HG02623 (cell line): ENCODE data around the gene RELN.

Source experiments
- ATAC-seq: cut with Tn5 transposase; IDR thresholded peaks from one replicate; pipeline ENCODE4 v1.9.1; 2021; ENCODE audit warnings: moderate library complexity; ENCODE audit not compliant: unreplicated experiment

RELN gene

GRCh38 chr7:103991406-103991805 lies 1.9 kb upstream of the RELN start:
- ATAC-seq: no peak

GRCh38 chr7:103990991-103991390 lies 1.5 kb upstream of the RELN start:
- ATAC-seq: no peak

GRCh38 chr7:103989785-103990767 lies 618 bp upstream of the RELN start:
- no peak for ATAC-seq

- ATAC-seq: no peak
Measured at GRCh38 chr7:103988468-103989199, 824 bp downstream of the RELN start.

- no peak for ATAC-seq
Measured at GRCh38 chr7:103987451-103987850, 2.0 kb downstream of the RELN start.

DNA sequence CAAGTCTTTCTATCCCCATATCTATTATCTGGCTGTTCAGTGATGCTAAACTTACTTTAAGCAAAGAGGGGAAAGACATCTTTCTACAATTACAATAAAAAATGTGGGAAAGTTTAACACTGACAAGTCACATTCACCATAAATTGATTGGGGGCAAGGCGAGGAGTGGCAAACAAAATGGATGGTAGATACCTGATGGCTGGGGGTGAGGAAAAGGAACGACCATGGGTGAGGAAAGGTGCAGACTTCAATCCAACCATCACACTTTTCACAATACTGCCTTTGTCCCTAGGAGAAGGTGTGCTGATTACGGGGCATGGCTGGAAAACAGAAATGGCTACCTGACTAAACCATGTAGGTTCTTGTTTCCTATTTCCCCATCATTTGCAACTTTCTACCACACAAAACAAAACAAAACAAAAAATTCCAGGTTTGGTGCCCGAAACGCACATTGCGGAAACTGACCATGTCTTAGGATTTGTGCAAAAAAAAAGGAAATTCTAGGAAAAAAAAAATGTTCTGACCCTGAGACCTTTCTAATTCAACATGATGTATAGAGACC lies 3.8 kb downstream of the RELN start:
- no peak for ATAC-seq

DNA sequence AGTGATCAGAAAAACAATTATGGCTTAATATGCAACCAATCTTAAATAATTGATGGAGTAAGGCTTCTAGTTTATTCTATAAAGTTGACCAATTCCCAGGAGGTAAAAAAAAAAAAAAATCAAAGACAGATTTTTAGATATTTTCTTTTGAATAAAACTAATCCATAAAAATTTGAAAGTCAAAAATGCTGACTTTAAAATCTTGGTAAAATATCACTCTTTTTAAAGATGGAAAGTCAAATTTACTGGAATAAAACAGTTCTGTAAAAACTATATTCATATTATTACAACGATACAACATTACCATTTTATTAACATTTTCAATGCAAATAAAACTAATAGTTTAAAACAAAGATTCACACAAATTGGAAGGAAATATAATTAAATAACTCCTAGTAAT lies 5.4 kb downstream of the RELN start:
- ATAC-seq: no peak

DNA sequence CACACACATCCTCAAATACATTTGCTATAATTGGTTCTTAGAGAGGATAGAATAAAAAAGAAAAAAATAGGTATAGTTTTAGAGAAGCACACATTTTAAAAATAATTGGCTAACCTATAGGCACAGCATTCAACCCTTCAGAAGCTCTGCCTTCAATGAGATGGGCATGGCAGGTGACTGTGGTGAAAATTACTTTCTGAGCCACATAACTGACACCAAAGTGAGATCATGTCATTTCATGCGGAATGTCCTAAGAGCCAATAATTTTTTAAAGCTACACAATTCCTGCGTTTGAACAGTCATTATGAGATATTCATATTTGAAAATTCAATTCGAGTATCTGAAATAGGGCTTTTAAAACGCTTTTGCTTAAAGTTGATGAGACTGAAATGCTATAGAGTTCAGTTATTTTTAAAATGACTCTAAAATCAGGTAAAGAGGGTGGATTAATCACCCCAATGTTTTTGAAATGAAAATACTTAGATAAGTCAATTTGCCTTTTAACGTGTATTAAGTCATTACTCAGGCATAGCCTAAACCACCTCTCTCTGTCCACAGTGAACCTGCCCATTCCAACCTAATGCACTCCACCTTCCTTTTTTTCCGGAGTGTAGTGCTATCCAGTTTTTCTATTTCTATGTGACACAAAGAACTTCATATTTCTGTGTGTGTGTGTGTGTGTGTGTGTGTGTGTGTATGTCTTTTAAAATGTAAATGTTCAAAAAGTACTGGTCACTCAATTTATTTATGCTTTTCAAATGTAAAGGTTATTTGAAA lies 6.1 kb downstream of the RELN start:
- no peak for ATAC-seq

GRCh38 chr7:103981003-103981423 lies 8.4 kb downstream of the RELN start:
- ATAC-seq: no peak

- ATAC-seq: no peak
Measured at GRCh38 chr7:103972779-103973434, 16.6 kb downstream of the RELN start.

- no peak for ATAC-seq
Measured at GRCh38 chr7:103967401-103967800, 22.1 kb downstream of the RELN start.

GRCh38 chr7:103966593-103967277 lies 22.7 kb downstream of the RELN start:
- ATAC-seq: no peak

DNA sequence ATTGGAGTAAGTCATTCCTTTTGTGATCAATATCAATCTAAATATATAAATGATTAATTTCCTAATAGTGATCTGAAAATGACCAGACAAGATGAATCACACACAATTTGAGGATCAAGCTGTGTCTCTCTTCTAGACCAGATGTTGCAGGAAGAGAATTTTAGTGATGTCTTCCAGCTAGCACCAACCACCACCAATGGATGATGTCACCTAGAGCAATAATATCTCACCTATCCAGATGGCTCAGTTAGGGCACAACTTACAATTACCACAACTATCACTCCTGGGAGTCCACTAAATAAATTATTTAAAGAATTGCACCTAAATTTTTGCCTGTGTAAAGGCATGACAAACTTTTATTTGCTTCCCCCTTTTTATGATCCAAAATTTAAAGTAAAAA lies 25.2 kb downstream of the RELN start:
- ATAC-seq: no peak

DNA sequence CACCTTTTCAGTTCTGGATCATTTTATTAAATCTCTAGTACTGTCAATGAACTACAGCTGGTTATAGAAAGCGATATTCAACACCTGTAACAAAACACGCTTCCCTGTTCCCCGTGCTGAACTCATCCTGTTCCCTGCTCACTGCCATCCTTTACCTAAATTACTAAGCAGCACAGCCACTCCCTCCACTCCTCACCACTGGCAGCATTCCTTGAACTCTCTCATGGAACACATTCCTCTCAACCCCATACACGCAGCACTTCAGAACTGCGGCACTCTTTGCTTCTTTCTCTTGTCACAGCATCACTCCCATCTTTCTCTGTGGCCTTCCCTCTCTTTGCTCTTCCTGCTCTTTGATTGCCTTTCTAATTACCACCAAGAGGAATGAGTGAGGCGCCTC lies 27.4 kb downstream of the RELN start:
- no peak for ATAC-seq

DNA sequence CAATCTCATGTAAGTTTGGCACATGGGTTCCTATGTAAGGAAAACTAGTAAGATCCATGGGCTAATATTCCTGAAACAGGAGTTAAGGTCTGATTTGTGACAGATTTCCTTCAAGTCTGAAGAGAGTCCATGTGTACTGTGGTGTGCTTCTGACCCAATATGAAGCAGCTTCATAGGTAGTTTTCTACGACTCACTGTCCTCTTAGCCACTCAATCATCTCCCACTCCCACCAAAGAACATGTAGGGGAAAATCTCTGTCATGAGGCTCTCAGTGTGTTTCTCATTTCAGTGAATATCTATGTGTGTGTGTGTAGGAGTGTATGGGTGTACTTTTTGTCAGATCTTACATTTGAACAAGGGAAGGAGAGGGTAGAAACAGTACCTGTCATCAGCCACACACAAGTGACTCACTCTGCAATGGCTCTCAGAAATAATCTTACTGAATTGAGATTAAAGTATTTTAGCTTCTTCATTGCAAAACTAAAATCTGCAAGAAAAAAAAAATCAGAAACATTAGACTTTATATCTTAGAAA lies 31.1 kb downstream of the RELN start:
- ATAC-seq: no peak

GRCh38 chr7:103955985-103956384 lies 33.5 kb downstream of the RELN start:
- no peak for ATAC-seq

DNA sequence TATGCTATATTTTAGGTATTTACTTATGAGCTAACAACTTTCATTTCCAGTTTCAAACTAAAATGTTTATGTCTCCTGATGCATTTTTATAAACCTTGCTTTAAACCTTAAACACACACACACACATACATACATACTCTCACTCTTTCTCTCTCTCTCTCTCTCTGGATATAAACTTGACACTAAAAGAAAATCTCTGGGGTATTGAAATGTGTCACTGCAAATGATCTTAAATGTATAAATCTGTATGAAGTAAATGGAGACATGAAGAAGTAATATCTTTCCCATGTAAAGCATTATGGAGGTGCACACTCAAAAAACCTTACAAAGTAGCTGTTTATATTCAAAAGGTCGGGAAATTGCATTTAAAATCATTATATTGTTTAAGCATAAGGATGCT lies 37.0 kb downstream of the RELN start:
- no peak for ATAC-seq

GRCh38 chr7:103951311-103951710 lies 38.1 kb downstream of the RELN start:
- ATAC-seq: no peak

DNA sequence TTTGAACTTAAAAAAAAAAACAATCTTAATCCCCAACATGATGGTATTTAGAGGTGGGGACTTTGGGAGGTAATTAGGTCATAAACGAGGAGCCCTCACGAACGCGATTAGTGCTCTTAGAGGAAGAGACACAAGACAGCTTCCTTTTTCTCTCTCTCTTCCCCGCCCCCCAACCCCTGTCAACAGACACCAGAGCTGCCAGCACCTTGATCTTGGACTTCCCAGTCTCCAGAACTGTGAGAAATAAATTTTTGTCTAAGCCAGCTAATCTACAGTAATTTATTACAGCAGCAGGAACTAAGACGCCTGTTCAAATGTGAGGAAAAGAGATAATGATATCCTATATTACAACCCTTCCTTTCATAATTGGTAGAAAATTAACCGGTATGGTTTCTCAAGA lies 40.1 kb downstream of the RELN start:
- ATAC-seq: no peak
